Kidney capillary endothelial cell (primary cell): ENCODE data around the gene SRL.
"Not testable (repeated sequence)": the region's sequence is repeated elsewhere in the genome, so short reads cannot be mapped to it uniquely, and the experiment has no call there.

Experiments
- DNase-seq: peaks from one replicate; pipeline ENCODE4 v3.0.0-alpha.2; 2018; ENCODE audit warnings: low spot score

Gene SRL

GRCh38 chr16:4260360-4260759, 18.5 kb upstream of the SRL start:
- no peak for DNase-seq

DNA sequence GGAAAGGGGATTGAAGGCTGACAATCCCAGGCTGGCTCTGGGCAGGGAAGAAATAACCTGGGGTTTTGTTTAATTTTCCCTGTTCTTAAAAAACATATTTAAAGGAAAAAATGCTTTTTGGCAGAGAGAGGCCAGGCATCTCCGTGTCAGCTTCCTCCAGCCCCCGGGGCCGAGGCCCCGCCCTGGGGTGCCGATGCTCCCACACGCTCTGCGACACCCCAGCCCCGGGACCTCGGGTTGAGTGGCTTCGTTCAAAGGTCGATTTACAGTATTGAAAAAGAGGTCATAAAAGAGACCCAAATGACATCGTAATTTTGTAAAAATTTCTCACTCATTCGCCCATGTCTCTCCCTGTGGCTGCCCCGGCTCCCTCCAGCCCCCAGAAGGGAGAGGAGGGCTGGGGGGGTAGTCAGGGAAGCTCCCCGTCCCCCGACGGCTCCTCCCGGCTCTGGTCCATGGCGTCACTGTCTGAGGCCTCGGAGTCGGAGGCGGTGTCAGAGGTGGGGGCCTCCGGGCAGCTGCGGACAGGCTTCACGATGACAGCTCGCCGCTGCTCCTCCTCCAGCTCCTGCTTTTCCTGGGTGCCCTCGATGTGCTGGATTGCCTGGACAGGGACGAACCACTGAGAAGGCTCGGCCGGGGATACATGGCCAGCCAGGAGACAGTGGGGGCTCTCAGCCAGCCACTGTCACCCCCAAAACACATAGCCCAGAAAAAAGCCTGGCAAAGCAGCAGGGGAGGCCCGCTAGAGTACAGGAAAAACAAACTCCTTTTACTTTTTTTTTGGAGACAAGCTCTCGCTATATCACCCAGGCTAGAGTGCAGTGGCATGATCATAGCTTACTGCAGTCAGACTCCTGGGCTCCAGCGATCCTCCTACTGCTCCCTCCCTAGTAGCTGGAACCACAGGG, 16.0 kb upstream of the SRL start:
- DNase-seq = no peak

DNA sequence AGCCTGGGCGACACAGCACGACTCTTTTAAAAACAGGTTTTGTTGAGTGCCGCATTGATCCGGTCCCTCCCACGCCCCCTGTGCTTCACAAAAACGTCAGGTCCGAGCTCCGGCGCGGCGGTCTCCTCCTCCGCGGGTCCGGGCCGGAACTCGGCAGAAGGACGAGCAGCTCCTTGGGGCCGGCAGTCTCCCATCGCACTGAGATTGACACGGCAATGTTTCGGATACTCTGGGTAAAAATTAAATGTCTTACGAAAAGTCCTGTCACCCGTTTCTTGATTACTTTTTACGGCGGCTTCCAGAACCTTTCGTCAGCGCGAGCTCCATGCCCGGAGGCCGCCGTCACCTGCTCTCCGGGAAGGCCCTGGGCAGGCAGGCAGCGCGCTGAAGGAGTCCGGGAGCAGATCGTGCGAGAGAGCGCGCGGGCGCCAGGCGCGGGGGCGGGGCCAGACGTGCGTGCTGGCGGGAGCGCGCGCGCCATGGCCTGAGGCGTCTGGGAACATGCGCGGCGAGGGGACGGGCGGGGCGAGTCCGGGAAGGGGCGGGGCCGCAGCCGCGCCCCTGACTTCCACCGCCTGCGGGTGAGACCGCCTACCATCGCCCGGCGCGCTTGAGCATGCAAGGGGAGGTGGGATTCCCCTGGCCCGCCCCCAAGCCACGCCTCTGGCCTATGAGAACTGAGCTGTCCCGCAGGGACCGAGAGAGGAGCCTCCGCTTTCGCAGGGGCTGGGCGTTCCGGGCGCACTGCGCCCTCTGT, 11.7 kb upstream of the SRL start:
- DNase-seq = peak; percentile 99

GRCh38 chr16:4253012-4253393, 11.1 kb upstream of the SRL start:
- not testable (repeated sequence) for DNase-seq

DNA sequence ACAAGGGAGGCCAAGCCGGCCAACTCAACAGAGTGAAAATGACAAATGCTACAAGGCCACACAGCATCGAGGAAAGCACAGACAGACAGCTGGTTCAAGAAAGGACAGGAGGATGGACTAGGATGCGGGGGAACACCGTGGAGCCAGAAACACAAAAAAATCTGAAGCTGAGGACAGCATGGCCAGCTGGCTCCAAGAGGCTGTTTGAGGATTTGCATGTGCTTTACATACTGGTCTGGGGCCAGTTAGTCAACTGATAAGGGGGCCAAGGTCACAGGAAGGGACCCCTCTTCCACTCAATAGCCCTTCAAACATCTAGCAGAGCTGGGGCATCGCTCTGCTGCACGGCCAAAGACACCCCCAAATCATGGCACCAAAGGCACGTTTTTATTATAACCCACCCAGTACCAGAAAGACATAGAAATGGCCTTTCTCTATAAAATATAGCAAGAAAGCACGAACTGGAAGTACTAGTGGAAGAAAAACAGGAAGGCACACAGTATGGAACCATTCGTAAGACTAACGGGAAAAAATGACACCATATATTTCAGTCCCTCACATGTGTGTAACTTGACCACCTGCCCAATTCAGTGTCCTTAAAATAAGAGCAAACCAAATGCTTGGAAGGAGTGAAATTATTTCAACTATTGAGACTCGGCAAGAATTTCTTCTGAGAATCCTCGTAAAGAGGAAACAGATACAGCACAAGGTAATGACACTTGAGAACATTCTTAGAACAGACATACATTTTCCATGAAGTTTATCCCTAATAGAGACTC, 7.8 kb upstream of the SRL start:
- DNase-seq = no peak

GRCh38 chr16:4247460-4247784, 5.5 kb upstream of the SRL start:
- DNase-seq = no peak

DNA sequence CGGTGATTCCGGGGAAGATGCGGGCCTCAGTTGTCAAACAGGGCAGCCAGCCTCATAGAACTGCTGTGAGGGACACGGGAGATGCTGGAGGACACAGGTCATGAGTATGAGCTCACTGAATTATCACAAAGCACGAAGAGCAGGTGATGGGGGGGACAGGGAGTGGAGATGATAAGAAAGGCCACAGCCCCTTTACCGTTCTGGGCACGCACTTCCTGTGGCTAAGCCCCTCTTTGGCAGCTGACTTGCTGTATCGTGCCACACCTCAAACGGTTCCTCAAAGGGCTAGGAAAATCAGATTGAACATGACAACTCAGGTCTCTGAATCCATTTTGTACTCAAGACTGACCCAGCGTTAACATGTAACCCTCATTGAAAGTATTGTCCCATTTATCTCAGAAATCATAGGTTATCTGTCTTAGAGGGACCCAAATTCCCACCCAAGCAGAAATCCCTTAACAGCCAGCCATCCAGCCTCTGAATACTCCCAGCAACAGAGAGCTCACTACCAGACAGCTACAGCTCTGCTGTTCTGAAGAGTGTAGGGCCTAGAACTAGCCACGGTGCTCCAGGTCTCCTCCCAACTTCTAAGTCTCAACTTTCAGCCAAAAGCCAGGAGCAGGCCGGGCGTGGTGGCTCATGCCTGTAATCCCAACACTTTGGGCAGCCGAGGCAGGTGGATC, 5.0 kb upstream of the SRL start:
- no peak for DNase-seq

GRCh38 chr16:4245077-4245791, 3.4 kb upstream of the SRL start:
- no peak for DNase-seq

DNA sequence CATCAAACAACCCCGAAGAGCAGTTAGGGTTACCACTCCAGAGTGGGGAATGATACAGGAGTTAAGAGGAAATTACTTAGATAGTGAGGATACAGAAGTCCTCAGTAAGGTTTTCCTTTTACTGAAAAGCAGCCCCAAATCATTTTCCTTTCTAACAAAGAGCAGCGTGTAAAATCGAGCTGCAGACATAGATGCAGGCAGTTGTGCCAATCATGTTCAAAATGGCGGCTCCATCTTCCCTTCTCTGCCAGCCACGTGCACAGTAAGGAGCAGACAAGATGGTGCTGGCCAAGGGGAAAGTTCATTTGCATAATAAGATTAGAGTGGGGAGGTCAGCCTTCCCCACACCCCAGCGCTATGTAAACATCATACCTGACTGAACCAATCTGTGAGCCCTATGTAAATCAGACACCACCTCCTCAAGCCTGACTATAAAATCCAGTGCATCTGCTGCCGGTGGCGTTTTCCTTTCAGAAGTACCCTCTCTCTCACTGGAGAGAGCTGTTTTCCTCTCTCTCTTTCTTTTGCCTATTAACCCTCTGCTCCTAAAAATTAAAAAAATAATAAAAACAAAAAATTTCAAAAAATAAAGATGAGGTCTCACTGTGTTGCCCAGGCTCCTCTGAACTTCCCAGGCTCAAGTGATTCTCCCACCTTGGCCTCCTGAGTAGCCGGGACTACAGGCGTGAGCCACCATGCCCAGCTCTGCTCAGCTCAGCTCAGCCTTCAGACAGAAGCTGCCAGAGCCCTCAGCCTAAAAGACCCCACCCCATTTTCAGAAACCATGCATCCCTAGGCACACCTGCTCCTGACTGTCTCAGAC, 2.6 kb upstream of the SRL start:
- DNase-seq = no peak

GRCh38 chr16:4241258-4241927, 487 bp downstream of the SRL start:
- no peak for DNase-seq

DNA sequence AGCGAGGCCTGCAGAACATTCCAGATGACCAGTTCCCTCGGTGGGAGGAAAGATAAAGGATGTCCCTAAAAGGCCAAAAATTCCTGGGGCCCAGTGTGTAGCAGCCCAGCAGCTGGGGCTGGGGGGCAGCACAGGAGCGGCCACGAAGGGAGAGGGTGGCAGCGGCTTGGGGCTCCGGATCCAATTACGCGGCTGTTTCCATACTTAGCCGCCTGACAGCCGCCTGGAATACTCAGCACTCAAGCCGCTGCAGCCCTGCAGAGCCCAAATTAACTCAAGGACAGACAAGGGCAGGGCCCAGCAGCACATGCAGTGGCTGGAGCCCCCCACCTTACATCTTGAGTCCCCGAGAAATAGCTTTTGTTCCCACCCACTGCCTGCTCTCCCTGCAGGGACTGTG, 1.3 kb downstream of the SRL start:
- no peak for DNase-seq

- DNase-seq = no peak
These were observed 2.2 kb downstream of the SRL start for GRCh38 chr16:4239682-4240175.

GRCh38 chr16:4239020-4239419, 2.9 kb downstream of the SRL start:
- DNase-seq = no peak

- no peak for DNase-seq
These were observed 8.4 kb downstream of the SRL start for GRCh38 chr16:4233431-4233830.

DNA sequence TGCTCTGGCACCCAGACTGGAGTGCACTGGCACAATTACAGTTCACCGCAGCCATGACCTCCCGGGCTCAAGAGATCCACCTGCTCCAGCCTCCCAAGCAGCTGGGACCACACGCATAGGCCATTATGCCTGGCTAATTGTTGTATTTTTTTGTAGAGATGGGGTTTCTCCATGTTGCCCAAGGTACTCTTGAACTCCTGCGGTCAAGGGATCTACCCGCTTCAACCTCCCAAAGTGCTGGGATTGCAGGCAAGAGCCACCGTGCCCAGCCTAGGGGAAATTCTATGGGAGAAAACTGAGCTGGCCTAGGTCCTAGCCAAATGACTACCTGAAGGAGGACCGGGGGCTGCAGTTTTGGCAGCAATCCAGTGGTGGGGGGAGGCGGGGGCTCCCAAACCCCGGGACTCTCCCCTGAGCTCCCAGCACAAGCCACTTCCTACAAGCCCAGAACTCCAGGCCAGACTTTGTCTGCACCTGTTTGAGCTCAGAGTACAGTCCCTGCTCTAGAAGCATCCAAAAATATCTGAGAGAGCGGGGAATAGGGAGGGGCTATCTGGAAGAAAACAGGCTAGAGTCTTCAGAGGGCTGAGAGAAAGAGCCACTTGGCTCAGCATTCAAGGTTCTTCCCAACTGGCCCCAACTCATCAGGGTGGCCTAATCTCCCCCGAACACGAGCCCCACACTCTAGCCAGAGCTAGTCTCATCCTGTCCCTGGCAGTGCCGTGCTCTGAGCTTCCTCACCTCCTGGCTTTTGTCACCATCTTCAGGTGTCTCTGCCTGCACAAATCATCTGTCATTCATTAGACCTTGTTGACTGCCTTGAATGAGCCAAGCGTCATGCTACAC, 9.1 kb downstream of the SRL start:
- no peak for DNase-seq

DNA sequence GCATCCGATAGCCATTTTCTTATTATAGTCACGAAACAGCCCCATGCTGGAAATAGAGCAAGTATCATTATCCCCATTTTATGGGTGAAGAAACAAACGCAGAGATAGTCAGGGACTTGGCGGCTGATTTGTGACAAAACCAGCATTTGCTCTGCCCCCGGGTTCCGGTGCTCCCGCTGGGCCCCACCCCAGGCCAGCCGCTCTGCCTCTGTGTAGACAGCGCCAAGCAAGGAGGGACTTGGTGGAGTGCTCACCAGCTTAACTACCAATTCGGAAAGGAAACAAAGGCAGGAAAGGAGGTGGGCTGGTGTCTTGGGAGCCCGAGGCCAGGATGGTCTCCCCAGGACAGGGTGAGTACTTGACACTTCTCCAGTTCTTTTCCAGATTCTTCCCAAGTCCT, 10.0 kb downstream of the SRL start:
- DNase-seq = no peak

DNA sequence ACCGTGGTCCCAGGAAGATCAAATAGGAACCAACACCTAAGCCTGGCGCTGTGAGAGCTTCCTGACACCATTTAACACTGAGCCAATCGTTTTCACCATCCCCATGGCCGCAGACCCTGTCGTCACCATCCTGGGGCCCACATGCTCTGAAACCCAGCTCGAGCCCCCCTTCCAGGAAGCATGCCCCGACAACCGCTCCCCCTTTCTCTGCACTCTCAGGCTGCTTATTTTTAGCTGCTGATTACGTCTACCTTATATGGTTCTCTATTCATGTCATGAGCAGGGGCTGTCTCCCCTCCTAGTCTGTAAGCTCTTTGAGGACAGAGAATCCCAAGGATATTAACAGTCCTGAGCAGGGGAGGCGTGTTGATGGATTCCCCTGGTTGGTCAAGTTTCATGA, 10.5 kb downstream of the SRL start:
- no peak for DNase-seq

- DNase-seq = no peak
These were observed 14.9 kb downstream of the SRL start for GRCh38 chr16:4227040-4227332.
